Kidney glomerular epithelial cell (primary cell): ENCODE data around the gene LYRM4.
"Not testable (repeated sequence)": the region's sequence is repeated elsewhere in the genome, so short reads cannot be mapped to it uniquely, and the experiment has no call there.

Source experiments
- DNase-seq: peaks from one replicate; lab custom pipeline; 2025; lab: John Stamatoyannopoulos, UW

Gene LYRM4

DNA sequence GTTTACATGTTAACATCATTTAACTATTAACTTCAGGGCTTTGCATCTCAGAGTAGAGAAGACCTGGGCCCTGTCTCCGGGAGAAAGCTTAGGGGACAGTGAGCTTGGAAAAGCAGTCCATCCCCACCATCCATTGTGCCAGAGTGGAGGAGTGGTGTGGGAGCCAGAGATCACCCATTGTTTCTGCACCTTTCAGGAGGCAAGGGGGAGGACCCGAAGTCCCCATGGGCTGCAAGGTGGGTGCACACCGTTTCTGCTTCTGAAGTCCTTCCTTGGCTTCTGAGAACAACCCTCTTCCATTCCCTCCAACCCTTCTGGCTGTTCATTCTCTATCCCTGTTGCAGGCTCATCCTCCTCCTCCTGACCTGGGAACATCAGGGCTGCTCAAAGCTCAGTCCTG is 179.6 kb downstream of the LYRM4 start:
- DNase-seq = no peak

GRCh38 chr6:5080574-5080973 is 180.2 kb downstream of the LYRM4 start:
- no peak for DNase-seq

- DNase-seq = no peak
Measured at GRCh38 chr6:5079692-5080091, 181.1 kb downstream of the LYRM4 start.

DNA sequence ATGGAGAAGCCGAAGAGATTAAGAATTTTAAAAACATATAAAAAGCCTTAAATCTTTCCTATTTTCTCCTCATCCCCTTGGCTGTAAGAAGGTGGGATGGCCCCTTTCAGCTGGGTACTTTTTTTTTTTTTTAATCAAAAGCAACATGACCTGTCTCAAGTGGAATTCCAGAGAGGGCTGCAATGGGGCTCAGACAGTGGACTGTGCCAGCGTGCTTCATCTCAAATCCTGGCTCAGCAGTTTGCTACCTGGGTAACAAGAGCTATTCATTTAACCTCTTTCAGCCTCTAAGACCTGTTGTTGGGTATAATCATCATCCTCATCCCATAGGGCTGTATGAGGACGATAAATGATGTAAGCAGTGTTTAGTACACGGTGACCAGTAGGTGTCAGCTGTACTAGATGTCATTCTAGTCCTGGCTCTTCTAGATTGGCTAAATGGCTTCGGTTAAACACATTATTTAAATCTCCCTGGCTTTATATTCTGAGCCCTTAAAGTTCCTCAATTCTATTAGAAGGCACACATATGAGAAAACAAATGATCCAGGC is 182.6 kb downstream of the LYRM4 start:
- no peak for DNase-seq

GRCh38 chr6:5076931-5077330 is 183.8 kb downstream of the LYRM4 start:
- DNase-seq = no peak

DNA sequence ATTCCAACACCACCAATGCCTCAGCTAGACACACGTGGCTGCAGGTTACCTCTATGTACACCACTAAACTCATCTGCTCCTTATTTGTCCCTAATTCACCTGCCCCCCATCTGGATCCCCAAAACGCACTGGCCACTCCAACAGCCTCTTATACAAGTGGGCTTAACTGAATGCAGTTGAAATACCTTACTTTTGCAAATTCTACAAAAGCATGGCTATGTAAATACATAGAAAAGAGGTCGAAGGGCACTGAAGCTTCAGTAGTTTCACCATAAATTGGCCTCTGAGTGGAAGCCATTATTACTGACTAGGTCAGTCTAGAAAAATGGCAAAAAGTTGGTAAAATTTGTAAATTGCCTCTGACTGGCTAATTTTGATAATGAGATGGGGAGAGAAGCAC is 186.8 kb downstream of the LYRM4 start:
- DNase-seq = no peak

DNA sequence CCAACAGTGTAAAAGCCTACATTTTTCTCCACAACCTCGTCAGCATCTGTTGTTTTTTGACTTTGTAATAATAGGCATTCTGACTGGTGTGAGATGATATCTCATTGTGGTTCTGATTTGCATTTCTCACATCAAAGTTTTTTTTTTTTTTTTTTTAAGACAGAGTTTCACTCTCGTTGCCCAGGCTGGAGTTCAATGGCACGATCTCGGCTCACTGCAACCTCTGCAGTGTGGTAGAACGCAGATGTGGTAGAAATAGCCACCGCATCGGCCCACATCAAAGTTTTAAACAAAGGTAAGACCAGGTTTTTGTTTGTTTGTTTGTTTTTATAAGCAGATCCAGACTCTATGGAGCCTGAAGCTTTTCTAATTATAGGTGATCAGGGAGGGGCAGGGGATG is 188.3 kb downstream of the LYRM4 start:
- no peak for DNase-seq

GRCh38 chr6:5071216-5071615 is 189.5 kb downstream of the LYRM4 start:
- DNase-seq = no peak

GRCh38 chr6:5068153-5068751 is 192.5 kb downstream of the LYRM4 start:
- no peak for DNase-seq

GRCh38 chr6:5067305-5067704 is 193.4 kb downstream of the LYRM4 start:
- DNase-seq = no peak

DNA sequence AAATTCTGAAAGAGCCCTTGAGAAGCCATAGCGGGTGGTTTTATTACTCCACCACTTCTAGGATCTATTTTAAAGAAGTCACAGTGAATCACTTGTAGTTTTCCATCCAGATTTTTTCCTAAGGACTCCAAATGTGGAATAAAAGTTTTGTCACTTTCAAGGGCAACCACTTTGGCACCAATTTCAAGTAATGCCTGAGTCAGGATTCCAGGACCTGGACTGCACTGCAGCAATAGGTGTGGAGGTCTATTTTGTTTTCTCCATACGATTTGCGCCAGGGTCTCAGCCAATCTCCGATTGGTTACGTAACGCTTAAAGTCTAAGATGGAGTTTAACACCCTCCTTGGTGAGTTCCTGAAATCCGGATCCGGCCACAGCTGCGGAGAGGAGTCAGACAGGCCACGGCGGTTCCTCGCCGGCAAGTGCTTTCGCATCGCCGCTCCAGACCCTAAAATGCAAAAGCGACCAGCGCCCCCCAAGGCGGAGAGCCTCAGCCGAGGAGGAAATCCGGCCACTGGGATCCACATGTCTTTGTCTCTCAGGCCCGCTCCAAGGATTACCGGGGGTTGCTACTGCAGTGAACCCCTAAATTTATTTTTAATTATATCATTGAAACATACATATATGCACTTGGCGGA is 194.2 kb downstream of the LYRM4 start:
- no peak for DNase-seq

DNA sequence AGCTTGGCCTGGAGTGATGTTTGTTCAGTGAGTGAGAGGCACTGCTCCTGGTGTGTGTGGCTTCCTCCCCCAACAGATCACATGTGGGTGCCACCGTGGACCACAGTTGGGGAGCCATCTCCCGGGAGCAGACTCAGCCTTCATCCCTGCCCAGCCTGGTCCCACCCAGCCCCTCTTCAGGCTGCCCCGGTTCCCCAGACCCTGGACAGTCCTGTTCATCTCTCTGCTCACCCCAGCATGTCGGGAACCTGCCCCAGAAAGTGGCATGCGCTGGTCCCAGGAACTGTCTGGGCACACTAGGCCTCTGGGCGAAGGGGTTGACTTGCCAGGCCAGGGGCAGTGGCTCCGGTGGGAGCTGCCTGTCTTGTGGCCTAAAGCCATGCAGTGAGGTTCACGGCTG is 197.1 kb downstream of the LYRM4 start:
- no peak for DNase-seq

DNA sequence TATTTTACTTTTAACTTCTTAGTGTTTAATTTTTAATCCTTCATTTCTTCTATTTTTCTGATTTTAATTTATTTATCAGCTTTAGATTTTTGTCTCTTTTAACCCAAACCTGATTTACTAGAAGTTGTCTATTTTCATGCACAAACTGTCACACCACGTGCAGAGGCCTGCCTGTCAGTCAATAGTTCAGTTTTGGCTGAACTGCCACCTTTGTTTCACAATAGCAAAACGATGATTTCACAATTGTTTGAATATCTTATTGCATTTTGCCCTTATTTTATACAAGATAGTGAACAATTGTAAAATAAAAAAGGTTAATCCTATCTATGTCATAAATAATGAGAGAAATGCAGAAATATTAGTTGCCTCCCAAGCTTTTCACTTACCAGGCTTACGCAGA is 199.6 kb downstream of the LYRM4 start:
- DNase-seq = no peak

- DNase-seq = not testable (repeated sequence)
Measured at GRCh38 chr6:5060439-5060838, 200.3 kb downstream of the LYRM4 start.

DNA sequence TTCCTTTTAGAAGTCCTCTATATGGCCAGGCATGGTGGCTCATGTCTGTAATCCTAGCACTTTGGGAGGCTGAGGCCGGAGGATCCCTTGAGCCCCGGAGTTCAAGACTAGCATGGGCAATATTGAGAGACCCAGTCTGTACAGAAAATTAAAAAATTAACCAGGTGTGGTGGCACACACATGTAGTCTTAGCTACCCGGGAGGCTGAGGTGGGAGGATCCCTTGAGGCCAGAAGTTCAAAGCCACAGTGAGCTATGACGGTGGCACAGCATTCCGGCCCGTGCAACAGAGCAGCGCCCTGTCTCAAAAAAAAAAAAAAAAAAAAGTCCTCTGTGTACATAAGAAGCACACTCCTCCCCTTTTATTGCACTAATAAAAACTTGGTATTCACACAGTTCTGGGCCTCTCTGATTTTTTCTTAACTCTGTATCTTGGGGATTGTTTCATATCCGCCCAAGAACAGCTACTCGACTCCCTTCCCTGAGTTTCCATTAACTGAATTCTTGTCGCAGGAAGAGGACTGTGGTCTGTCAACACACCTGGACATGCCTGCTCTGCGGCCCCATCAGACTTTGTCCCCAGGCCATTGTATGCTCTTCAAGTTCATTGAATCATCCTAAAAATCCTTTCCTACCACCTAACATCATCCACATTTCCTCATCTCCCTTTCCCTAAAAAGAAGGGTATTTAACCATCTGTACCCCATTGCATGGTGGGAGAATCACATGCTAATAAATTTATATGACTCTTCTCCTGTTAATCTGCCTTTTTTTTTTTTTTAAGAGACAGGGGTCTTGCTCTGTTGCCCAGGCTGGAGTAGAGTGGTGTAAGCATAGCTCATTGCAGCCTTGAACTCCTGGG is 201.5 kb downstream of the LYRM4 start:
- DNase-seq = no peak
